ENCODE data around the gene SNAI1.
"Not testable (repeated sequence)": the region's sequence is repeated elsewhere in the genome, so short reads cannot be mapped to it uniquely, and the experiment has no call there.

Gene SNAI1

GRCh38 chr20:49987868-49988690 lies 5.3 kb downstream of the SNAI1 start:
- no peak overlapping the region for H3K4me3 ChIP-seq (ENCODE audit: low read length)
- no peak for DNase-seq (ENCODE audit: low read depth)
- no peak for TF ChIP-seq CTCF (conservative IDR thresholded peaks at IDR 0.05; ENCODE audit: low read depth, low read length)

- no peak for TF ChIP-seq CTCF (conservative IDR thresholded peaks at IDR 0.05; ENCODE audit: low read depth, low read length)
- no peak overlapping the region for H3K4me3 ChIP-seq (ENCODE audit: low read length)
- DNase-seq (ENCODE audit: low read depth): no peak
These were observed 6.7 kb downstream of the SNAI1 start for GRCh38 chr20:49989234-49990065.

GRCh38 chr20:49990271-49990720 lies 7.5 kb downstream of the SNAI1 start:
- DNase-seq (ENCODE audit: low read depth): no peak
- TF ChIP-seq CTCF (conservative IDR thresholded peaks at IDR 0.05; ENCODE audit: low read depth, low read length): no peak
- H3K4me3 ChIP-seq (ENCODE audit: low read length): no peak overlapping the region

GRCh38 chr20:49993301-49993751 lies 10.5 kb downstream of the SNAI1 start:
- TF ChIP-seq CTCF (conservative IDR thresholded peaks at IDR 0.05; ENCODE audit: low read depth, low read length): no peak
- H3K4me3 ChIP-seq (ENCODE audit: low read length): no peak overlapping the region
- no peak for DNase-seq (ENCODE audit: low read depth)

- no peak for DNase-seq (ENCODE audit: low read depth)
These were observed 12.8 kb downstream of the SNAI1 start for GRCh38 chr20:49995586-49995985.

GRCh38 chr20:49998478-49999188 lies 15.9 kb downstream of the SNAI1 start:
- not testable (repeated sequence) for DNase-seq (ENCODE audit: low read depth); H3K4me3 ChIP-seq (ENCODE audit: low read length)

More at GRCh38 chr20:49995586-49995985, 12.8 kb downstream of the SNAI1 start:
- no peak overlapping the region for H3K4me3 ChIP-seq (ENCODE audit: low read length)
- no peak for TF ChIP-seq CTCF (conservative IDR thresholded peaks at IDR 0.05; ENCODE audit: low read depth, low read length)

GRCh38 chr20:49999329-49999728 lies 16.5 kb downstream of the SNAI1 start:
- no peak for TF ChIP-seq CTCF (conservative IDR thresholded peaks at IDR 0.05; ENCODE audit: low read depth, low read length)
- no peak for DNase-seq (ENCODE audit: low read depth)

GRCh38 chr20:50000548-50001222 lies 17.9 kb downstream of the SNAI1 start:
- DNase-seq (ENCODE audit: low read depth); H3K4me3 ChIP-seq (ENCODE audit: low read length): not testable (repeated sequence)

More at GRCh38 chr20:49999329-49999728, 16.5 kb downstream of the SNAI1 start:
- no peak overlapping the region for H3K4me3 ChIP-seq (ENCODE audit: low read length)

Data from retinal pigment epithelial cell (primary cell).